ENCODE data around the gene NUMA1.

Gene NUMA1

DNA sequence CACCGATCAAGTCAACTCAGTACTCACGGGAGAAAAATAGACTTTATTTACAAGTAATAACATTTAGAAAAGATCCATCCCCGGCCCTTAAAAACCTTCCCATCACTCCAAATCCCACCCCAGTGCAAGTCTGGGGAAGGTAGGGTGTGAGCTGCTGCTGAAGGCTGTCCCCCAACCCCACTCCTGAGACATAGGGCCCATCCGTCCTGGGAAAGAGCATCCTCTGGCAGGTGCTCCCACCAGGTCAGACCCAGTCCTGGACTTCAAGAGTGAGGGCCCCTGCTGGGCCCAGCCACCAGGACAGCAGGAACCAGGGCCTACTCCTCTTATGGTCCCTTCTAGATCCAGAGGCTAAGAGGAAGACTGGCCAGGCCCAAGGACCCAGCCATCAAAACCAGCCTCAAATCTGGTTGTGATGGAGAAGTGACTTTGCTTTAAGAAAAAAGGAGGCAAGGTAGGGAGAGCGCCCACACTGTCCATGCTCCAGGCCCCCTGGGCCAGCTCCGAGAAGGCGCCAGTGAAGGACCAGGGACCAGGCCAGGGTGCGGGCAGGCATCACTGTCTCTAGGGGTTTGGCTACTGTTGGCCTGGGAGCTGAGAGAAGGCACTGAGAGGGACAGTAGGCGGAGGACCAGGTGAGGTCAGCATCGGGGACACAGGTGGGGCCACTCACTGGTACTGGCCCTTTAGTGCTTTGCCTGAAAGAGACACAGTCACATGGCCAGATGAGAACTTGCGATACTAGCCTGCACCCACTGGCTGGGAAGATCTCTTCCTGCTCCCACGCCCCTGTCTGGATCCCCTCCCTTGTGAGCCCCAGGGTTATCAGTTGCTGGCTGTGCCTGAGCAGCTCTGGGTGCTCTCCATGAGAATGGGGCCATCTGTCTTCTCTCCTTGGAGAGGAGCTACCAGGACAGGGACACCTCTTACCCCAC is 77.2 kb downstream of the NUMA1 start:
- TF ChIP-seq, protein P1, sequence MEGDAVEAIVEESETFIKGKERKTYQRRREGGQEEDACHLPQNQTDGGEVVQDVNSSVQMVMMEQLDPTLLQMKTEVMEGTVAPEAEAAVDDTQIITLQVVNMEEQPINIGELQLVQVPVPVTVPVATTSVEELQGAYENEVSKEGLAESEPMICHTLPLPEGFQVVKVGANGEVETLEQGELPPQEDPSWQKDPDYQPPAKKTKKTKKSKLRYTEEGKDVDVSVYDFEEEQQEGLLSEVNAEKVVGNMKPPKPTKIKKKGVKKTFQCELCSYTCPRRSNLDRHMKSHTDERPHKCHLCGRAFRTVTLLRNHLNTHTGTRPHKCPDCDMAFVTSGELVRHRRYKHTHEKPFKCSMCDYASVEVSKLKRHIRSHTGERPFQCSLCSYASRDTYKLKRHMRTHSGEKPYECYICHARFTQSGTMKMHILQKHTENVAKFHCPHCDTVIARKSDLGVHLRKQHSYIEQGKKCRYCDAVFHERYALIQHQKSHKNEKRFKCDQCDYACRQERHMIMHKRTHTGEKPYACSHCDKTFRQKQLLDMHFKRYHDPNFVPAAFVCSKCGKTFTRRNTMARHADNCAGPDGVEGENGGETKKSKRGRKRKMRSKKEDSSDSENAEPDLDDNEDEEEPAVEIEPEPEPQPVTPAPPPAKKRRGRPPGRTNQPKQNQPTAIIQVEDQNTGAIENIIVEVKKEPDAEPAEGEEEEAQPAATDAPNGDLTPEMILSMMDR (IDR thresholded peaks at IDR 0.05; ENCODE audit: low read length, missing control alignments), result no peak

DNA sequence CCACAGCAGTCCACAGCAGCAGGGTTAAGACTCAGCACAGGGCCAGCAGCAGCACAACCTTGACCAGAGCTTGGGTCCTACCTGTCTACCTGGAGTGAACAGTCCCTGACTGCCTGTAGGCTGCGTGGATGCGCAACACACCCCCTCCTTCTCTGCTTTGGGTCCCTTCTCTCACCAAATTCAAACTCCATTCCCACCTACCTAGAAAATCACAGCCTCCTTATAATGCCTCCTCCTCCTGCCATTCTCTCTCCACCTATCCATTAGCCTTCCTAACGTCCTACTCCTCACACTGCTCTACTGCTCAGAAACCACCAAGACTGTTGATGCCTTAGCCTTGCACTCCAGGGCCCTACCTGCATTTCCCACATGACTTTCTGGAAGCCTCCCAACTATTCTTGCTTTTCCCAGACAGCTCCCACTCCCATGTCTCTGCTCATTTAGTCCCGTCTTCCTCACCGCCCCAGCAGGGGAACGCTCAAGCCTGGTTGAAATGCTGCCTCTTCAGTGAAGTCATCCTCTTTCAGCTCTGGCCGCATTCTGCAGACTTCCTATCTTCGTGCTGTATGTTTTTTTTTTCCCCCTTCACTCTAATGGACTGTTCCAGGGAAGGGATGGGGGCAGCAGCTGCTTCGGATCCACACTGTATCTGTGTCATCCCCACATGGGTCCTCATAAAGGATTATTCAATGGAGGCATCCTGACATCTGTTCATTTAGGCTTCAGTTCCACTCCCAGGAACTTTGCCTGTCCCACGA is 78.3 kb downstream of the NUMA1 start:
- TF ChIP-seq, protein P1 (IDR thresholded peaks at IDR 0.05; ENCODE audit: low read length, missing control alignments), result no peak
- no peak for DNase-seq (ENCODE audit: low read depth)
- H3K4me3 ChIP-seq (replicated peaks; ENCODE audit: low read depth, low read length), result no peak overlapping the region

More for the DNA sequence above, 77.2 kb downstream of the NUMA1 start:
- DNase-seq (ENCODE audit: low read depth), result no peak
- no peak overlapping the region for H3K4me3 ChIP-seq (replicated peaks; ENCODE audit: low read depth, low read length)

DNA sequence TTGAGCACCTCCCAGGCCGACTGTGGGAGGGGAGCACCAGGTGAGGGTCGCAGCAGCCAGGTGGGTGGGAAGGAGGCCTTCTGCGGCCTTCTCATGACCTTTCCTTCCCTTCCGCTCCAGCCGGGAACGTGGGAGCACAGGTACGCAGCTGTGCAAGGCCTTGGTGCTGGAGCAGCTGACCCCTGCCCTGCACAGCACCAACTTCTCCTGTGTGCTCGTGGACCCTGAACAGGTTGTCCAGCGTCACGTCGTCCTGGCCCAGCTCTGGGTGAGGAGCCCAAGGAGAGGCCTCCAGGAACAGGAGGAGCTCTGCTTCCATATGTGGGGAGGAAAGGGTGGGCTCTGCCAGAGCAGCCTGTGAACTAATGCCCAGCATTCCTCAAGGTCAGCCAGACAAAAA is 79.1 kb downstream of the NUMA1 start:
- DNase-seq (ENCODE audit: low read depth), result no peak
- TF ChIP-seq, protein P1 (IDR thresholded peaks at IDR 0.05; ENCODE audit: low read length, missing control alignments), result no peak
- H3K4me3 ChIP-seq (replicated peaks; ENCODE audit: low read depth, low read length), result no peak overlapping the region

DNA sequence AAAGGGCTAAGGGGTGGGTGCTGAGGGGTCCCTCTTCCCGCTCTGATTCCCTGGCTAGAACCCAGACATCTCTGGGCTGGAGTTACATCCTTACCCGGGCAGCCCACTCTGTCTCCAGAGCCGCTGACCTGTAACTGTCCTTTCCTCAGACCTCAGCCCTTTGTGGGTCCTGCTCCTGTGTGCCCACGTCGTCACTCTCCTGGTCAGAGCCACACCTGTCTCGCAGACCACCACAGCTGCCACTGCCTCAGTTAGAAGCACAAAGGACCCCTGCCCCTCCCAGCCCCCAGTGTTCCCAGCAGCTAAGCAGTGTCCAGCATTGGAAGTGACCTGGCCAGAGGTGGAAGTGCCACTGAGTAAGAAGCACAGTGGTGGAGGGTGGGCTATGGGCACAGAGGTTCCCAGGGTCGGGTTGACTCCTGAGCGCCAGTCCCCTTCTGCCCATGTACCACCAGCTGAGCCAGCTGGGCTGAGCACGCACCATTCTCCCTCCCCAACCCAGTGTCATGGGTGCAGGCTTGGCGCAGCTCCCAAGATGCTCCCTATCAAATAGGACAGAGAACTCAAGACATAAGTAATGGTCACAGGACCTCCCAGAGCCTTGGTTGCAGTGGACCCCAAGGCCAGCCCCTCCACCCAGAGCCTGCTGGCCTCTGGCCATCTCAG is 80.0 kb downstream of the NUMA1 start:
- TF ChIP-seq, protein P1 (IDR thresholded peaks at IDR 0.05; ENCODE audit: low read length, missing control alignments), result no peak
- no peak overlapping the region for H3K4me3 ChIP-seq (replicated peaks; ENCODE audit: low read depth, low read length)
- DNase-seq (ENCODE audit: low read depth), result no peak

DNA sequence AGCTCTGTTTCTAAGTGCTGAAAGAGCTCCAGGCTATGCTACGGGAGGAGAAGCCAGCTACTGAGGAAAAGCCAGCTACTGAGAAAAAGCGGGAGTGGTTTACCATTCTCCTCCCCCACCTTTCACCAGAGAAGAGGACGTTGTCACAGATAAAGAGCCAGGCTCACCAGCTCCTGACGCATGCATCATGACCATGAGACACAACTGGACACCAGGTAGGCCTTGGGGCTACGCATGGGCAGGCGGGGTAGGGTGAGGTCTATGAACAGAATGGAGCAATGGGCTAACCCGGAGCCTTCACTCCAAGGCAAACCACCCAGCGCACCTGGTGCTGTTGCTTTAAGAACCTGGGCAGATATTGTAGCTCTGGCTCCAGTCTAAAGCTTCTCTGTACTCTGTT is 80.5 kb downstream of the NUMA1 start:
- TF ChIP-seq, protein P1 (IDR thresholded peaks at IDR 0.05; ENCODE audit: low read length, missing control alignments), result no peak
- H3K4me3 ChIP-seq (replicated peaks; ENCODE audit: low read depth, low read length), result no peak overlapping the region
- DNase-seq (ENCODE audit: low read depth), result no peak

DNA sequence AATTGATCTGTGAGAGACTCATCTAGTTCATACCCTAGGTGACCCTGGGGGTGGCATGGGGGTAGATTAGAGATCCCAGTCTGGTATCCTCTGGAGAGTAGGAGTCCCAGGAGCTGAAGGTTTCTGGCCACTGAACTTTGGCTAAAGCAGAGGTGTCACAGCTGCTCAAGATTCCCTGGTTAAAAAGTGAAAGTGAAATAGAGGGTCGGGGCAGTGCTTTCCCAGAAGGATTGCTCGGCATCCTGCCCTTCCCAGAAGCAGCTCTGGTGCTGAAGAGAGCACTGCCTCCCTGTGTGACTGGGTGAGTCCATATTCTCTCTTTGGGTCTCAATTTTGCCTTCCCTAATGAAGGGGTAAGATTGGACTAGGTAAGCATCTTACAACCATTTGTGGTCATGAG is 81.0 kb downstream of the NUMA1 start:
- no peak overlapping the region for H3K4me3 ChIP-seq (replicated peaks; ENCODE audit: low read depth, low read length)
- TF ChIP-seq, protein P1 (IDR thresholded peaks at IDR 0.05; ENCODE audit: low read length, missing control alignments), result no peak
- peak; percentile 57 for DNase-seq (ENCODE audit: low read depth)

All from fibroblast of pulmonary artery (primary cell).